GM21447 (cell line): ENCODE results near the gene SLC35B2.
"Not testable (repeated sequence)": the region's sequence is repeated elsewhere in the genome, so short reads cannot be mapped to it uniquely, and the experiment has no call there.

ENCODE experiments used
- ATAC-seq: cut with Tn5 transposase; IDR thresholded peaks from one replicate; pipeline ENCODE4 v1.9.1; 2021; ENCODE audit not compliant: unreplicated experiment

Gene SLC35B2

DNA sequence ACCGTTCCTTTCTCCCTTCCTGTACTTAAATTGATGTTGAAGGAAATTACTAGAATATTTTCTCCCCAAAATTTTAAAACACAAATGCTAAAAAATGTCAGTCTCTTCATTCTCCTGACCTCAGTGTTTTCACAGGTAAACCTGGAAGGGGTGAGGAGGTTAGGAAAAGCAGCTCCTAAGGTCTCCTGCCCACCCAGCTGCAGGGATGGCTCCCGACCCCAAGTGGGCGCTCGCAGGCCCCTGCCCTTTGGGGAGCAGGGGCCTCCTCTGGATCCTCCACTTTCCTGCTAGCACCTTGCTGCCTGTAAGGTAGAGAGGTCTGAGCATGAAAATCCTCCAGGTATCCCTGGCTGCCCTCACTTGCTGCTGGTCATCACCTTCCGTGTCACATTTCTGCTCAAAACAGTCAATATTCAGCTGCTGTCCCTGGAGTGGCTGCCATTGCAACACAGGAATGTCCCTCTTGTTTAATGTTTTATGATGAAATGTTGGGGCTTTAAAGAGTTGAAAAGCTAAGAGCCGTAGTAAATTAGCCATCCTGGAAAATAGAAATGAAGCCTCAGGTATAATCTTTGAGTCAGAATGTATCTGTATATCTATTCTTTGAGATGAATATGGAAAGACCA lies 21.3 kb downstream of the SLC35B2 start:
- no peak for ATAC-seq

- ATAC-seq = no peak
Observed at GRCh38 chr6:44235269-44235668, 22.1 kb downstream of the SLC35B2 start.

- ATAC-seq = no peak
Observed at GRCh38 chr6:44234101-44235025, 23.0 kb downstream of the SLC35B2 start.

- ATAC-seq = no peak
Observed at GRCh38 chr6:44233567-44234100, 23.7 kb downstream of the SLC35B2 start.

- ATAC-seq = no peak
Observed at GRCh38 chr6:44232676-44233566, 24.4 kb downstream of the SLC35B2 start.

DNA sequence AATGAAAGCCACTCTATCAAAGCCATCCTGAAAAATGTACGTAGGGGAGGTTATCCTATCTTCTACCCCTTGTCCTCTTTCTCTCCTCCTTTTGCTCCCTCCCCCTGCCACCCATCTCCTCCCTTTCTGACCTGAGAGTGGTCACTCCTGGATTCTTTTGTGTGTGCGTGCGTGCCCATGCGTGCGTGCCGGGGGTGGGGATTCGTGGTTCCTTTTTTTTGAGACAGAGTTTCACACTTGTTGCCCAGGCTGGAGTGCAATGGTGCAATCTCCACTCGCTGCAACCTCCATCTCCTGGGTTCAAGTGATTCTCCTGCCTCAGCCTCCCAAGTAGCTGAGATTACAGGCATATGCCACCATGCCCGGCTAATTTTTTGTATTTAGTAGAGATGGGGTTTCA lies 25.9 kb downstream of the SLC35B2 start:
- not testable (repeated sequence) for ATAC-seq

- ATAC-seq = no peak
Observed at GRCh38 chr6:44230034-44230675, 27.2 kb downstream of the SLC35B2 start.

DNA sequence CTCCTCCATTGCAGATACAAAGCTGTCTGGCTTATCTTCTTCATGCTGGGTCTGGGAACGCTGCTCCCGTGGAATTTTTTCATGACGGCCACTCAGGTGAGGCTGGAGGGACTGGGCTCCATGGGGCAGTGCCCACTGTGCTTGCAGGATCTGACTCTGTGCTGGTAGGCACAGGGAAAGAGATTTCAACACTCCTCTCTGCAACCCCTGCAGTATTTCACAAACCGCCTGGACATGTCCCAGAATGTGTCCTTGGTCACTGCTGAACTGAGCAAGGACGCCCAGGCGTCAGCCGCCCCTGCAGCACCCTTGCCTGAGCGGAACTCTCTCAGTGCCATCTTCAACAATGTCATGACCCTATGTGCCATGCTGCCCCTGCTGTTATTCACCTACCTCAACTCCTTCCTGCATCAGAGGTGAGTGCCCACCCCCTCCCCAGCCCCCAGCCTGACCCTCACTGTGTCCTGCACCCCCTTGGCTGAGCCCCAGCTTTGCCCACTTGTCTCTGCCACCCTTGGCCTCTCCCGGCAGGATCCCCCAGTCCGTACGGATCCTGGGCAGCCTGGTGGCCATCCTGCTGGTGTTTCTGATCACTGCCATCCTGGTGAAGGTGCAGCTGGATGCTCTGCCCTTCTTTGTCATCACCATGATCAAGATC lies 27.8 kb downstream of the SLC35B2 start:
- no peak for ATAC-seq

DNA sequence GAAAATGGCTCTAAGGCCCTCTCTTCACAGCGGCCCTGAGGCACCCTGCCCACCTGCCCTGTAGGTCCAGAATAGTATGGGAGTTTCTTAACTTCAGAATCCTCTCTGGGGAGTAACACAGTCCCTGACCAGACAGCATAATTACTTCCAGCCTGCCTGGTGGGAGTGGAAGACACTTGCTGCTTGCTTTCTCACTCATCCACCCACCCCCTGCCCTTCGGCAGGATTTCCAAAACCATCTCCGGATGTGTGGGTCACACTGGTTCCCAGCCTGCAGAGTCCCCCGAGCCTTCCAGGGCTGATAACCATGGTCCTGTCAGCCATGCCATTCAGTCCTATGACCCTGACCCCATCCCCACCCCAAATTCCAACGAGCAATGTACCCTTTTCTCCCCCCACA lies 28.5 kb downstream of the SLC35B2 start:
- no peak for ATAC-seq

GRCh38 chr6:44228433-44228832 lies 28.9 kb downstream of the SLC35B2 start:
- ATAC-seq = no peak

- ATAC-seq = no peak
Observed at GRCh38 chr6:44228031-44228430, 29.3 kb downstream of the SLC35B2 start.

DNA sequence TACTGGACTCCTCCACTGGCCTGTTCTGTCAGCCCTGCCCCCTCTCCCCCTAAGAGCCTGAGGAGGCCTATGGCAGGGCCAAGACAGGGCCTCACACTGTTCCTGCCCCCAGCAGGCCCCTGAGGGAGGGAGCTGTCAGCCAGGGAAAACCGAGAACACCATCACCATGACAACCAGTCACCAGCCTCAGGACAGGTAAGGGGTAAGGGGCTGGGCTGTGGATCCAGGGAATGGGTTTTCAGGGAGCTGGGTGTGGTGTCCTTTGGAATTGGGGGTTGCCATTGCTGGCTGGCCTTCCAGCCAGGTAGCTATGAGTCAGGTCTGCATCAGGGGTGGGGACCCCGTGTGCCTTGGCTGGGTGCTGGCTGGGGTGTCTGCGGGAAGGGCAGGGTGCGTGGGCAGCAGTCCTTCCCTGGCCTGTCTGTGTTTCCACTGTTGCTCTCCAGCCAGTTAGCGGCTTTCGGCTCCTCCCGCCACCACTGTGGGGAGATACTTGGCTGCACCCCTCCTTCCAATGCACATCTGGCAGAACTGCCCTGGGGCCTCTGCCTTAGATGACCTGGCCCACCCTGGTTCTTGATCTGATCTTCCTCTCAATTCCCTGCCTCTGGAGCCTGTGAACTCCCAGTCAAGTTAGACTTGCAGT lies 30.1 kb downstream of the SLC35B2 start:
- no peak for ATAC-seq

GRCh38 chr6:44226368-44227147 lies 30.8 kb downstream of the SLC35B2 start:
- ATAC-seq = no peak

DNA sequence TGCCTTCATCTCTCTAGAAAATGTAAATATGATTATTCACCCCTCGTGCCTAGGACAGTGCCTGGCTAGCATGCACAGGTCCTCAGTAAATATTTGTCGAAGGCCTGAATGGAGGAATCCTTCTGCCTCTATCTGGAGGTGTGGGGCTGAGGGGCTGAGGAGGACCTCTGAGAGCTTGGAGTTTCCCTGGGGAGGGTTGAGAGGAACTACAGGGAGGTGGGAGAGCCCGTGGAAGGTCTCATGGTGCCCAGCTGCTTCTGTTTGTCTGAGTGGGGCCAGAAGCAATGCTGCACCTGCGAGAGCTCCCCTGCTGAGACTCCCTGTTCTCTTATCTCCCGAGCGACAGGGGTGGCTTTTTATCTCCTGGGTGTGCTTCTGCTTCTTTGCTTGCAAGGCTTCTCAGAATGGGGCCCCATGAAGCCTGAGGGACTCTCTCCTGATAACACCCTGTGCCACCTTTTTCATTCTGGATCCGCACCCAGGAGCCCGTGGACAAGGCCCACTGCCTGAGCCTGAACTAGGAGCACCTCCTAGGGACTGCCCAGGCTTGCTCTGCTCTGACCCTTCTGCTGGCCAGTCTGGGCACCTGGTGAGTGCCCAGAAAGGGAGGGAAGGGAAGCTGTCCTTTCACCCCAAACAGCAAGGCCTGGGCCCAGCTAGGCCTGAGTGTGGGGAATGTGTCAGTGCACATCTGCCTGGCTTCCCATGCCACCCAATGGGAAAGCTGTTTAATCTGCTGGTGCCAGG lies 31.6 kb downstream of the SLC35B2 start:
- ATAC-seq = no peak

DNA sequence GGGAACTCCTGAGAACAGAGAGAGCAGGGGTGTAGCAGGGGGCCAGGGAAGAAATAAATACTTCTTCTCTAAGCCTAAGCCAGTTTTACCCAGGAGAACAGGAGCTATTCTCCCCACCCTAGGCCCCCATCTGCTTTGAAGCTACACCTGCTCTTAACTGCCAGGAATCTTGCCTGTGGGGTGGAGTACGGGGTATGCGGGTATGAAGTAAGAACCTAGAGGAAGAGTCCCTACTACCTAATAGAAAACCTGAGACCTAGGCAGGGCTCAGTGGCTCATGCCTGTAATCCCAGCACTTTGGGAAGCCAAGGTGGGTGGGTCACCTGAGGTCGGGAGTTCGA lies 32.4 kb downstream of the SLC35B2 start:
- no peak for ATAC-seq

GRCh38 chr6:44224029-44224964 lies 33.0 kb downstream of the SLC35B2 start:
- ATAC-seq = peak; percentile 23
